Measurements from ENCODE around the gene SF3B2. TPM values are rescaled to one million over a fixed set of nuclear protein-coding genes. Genes with fewer than 3 reads are reported as not detected.
A peak's percentile ranks its signal among the peaks of the same experiment; 100 is the strongest.
"Not testable (repeated sequence)": the region's sequence is repeated elsewhere in the genome, so short reads cannot be mapped to it uniquely, and the experiment has no call there.

Gene SF3B2
- total RNA-seq, 1 donor from 2014 or later: 70.3 TPM

- no peak for DNase-seq (ENCODE audit: low read depth in 2 of 2)
These were observed 23.1 kb downstream of the SF3B2 start for GRCh38 chr11:66075273-66075672.

GRCh38 chr11:66076561-66076960 lies 24.4 kb downstream of the SF3B2 start:
- DNase-seq (ENCODE audit: low read depth in 2 of 2): no peak

GRCh38 chr11:66077927-66078326 lies 25.8 kb downstream of the SF3B2 start:
- no peak for DNase-seq (ENCODE audit: low read depth in 2 of 2)

- DNase-seq (ENCODE audit: low read depth in 2 of 2): not testable (repeated sequence)
These were observed 26.8 kb downstream of the SF3B2 start for GRCh38 chr11:66078949-66079348.

- DNase-seq (ENCODE audit: low read depth in 2 of 2): peak in 1 of 2 donors; percentile 42
These were observed 28.1 kb downstream of the SF3B2 start for GRCh38 chr11:66080055-66080817.

GRCh38 chr11:66081505-66081904 lies 29.3 kb downstream of the SF3B2 start:
- DNase-seq (ENCODE audit: low read depth in 2 of 2): peak in 1 of 2 donors; percentile 65

- peak in 1 of 2 donors; percentile 74 for DNase-seq (ENCODE audit: low read depth in 2 of 2)
These were observed 31.0 kb downstream of the SF3B2 start for GRCh38 chr11:66082946-66083698.

- DNase-seq (ENCODE audit: low read depth in 2 of 2): no peak
These were observed 31.6 kb downstream of the SF3B2 start for GRCh38 chr11:66083767-66084166.

- no peak for DNase-seq (ENCODE audit: low read depth in 2 of 2)
These were observed 32.8 kb downstream of the SF3B2 start for GRCh38 chr11:66084821-66085475.

- DNase-seq (ENCODE audit: low read depth in 2 of 2): no peak
These were observed 35.2 kb downstream of the SF3B2 start for GRCh38 chr11:66087148-66087908.

GRCh38 chr11:66089067-66089466 lies 36.9 kb downstream of the SF3B2 start:
- no peak for DNase-seq (ENCODE audit: low read depth in 2 of 2)

GRCh38 chr11:66090288-66090687 lies 38.1 kb downstream of the SF3B2 start:
- DNase-seq (ENCODE audit: low read depth in 2 of 2): no peak

- DNase-seq (ENCODE audit: low read depth in 2 of 2): not testable (repeated sequence)
These were observed 40.0 kb downstream of the SF3B2 start for GRCh38 chr11:66092125-66092524.

- not testable (repeated sequence) for DNase-seq (ENCODE audit: low read depth in 2 of 2)
These were observed 47.6 kb downstream of the SF3B2 start for GRCh38 chr11:66099746-66100145.

- peak; percentile 59 to 70 for DNase-seq (ENCODE audit: low read depth in 2 of 2)
These were observed 48.3 kb downstream of the SF3B2 start for GRCh38 chr11:66100272-66101065.

GRCh38 chr11:66101066-66101464 lies 48.9 kb downstream of the SF3B2 start:
- no peak for DNase-seq (ENCODE audit: low read depth in 2 of 2)

- DNase-seq (ENCODE audit: low read depth in 2 of 2): peak in 1 of 2 donors; percentile 57
These were observed 52.0 kb downstream of the SF3B2 start for GRCh38 chr11:66104057-66104638.

GRCh38 chr11:66106786-66107599 lies 54.8 kb downstream of the SF3B2 start:
- peak in 1 of 2 donors; percentile 32 for DNase-seq (ENCODE audit: low read depth in 2 of 2)
